HG03521 (cell line): ENCODE results near the gene RNF169.

Source experiments
- ATAC-seq: cut with Tn5 transposase; IDR thresholded peaks from one replicate; pipeline ENCODE4 v1.9.1; 2021; ENCODE audit warnings: mild to moderate bottlenecking, moderate library complexity; ENCODE audit not compliant: unreplicated experiment

Gene RNF169

GRCh38 chr11:74866557-74866956 lies 117.9 kb downstream of the RNF169 start:
- no peak for ATAC-seq

GRCh38 chr11:74870485-74870884 lies 121.8 kb downstream of the RNF169 start:
- ATAC-seq: no peak

- ATAC-seq: no peak
These were observed 122.4 kb downstream of the RNF169 start for GRCh38 chr11:74871037-74871436.

- no peak for ATAC-seq
These were observed 128.5 kb downstream of the RNF169 start for GRCh38 chr11:74877132-74877531.
